Measurements from ENCODE around the gene SNRPA1.

Gene SNRPA1

GRCh38 chr15:101240358-101240757 lies 54.7 kb downstream of the SNRPA1 start:
- no peaks in the 10 kb centered on the region; the same call in 1 of the 2 replicates for H4K20me1 ChIP-seq (ENCODE audit: low read depth, low read length)
- no peak overlapping the region for H3K9ac ChIP-seq (ENCODE audit: low read length)
- H3K9me3 ChIP-seq (ENCODE audit: insufficient read depth, low read length) = no peaks in the 10 kb centered on the region
- TF ChIP-seq EZH2phosphoT487 (conservative IDR thresholded peaks at IDR 0.05; ENCODE audit: low read length) = no peak
- TF ChIP-seq CTCF (IDR thresholded peaks at IDR 0.05; ENCODE audit: insufficient read depth, low read length, poor library complexity, severe bottlenecking) = no peak
- H3K36me3 ChIP-seq (ENCODE audit: low read length) = no peaks in the 10 kb centered on the region
- H3K4me3 ChIP-seq (ENCODE audit: insufficient read depth, low read length, poor library complexity, severe bottlenecking) = no peak overlapping the region
- no peaks in the 10 kb centered on the region for H3K27me3 ChIP-seq (ENCODE audit: low read length)
- peaks cover 12% of the 10 kb centered on the region; the same call in 1 of the 2 replicates for H3F3A ChIP-seq (ENCODE audit: insufficient read depth)
- H3K27ac ChIP-seq (ENCODE audit: low read depth, low read length) = no peak overlapping the region
- no peaks in the 10 kb centered on the region for H3K9me2 ChIP-seq (replicated peaks; ENCODE audit: insufficient read depth, low read length)
- H3K79me2 ChIP-seq (ENCODE audit: insufficient read depth, low read length) = peaks cover 90% of the 10 kb centered on the region
- no peak overlapping the region for H2AFZ ChIP-seq (ENCODE audit: low read depth, low read length, severe bottlenecking)
- no peak overlapping the region for H3K4me2 ChIP-seq (ENCODE audit: low read depth, low read length, poor library complexity, severe bottlenecking)

GRCh38 chr15:101239724-101240136 lies 55.3 kb downstream of the SNRPA1 start:
- Histone ChIP-seq H3K27ac (ENCODE audit: low read depth, low read length) (no peak overlapping the region), H3F3A (ENCODE audit: insufficient read depth) (peaks cover 11% of the 10 kb centered on the region; the same call in 1 of the 2 replicates), H3K4me2 (ENCODE audit: low read depth, low read length, poor library complexity, severe bottlenecking) (no peak overlapping the region), H3K9me3 (ENCODE audit: insufficient read depth, low read length) (no peaks in the 10 kb centered on the region), H3K9me2 (replicated peaks; ENCODE audit: insufficient read depth, low read length) (no peaks in the 10 kb centered on the region), H4K20me1 (ENCODE audit: low read depth, low read length) (no peaks in the 10 kb centered on the region; the same call in 1 of the 2 replicates), H2AFZ (ENCODE audit: low read depth, low read length, severe bottlenecking) (no peak overlapping the region), H3K79me2 (ENCODE audit: insufficient read depth, low read length) (peaks cover 84% of the 10 kb centered on the region), H3K27me3 (ENCODE audit: low read length) (no peaks in the 10 kb centered on the region), H3K36me3 (ENCODE audit: low read length) (no peaks in the 10 kb centered on the region), H3K9ac (ENCODE audit: low read length) (no peak overlapping the region), H3K4me3 (ENCODE audit: insufficient read depth, low read length, poor library complexity, severe bottlenecking) (no peak overlapping the region)
- TF ChIP-seq CTCF (IDR thresholded peaks at IDR 0.05; ENCODE audit: insufficient read depth, low read length, poor library complexity, severe bottlenecking) = no peak
- TF ChIP-seq EZH2phosphoT487 (conservative IDR thresholded peaks at IDR 0.05; ENCODE audit: low read length) = no peak

GRCh38 chr15:101237251-101237650 lies 57.8 kb downstream of the SNRPA1 start:
- Histone ChIP-seq H3K9me2 (replicated peaks; ENCODE audit: insufficient read depth, low read length) (no peaks in the 10 kb centered on the region), H3K27ac (ENCODE audit: low read depth, low read length) (no peak overlapping the region), H3K79me2 (ENCODE audit: insufficient read depth, low read length) (peaks cover 70% of the 10 kb centered on the region), H3K4me2 (ENCODE audit: low read depth, low read length, poor library complexity, severe bottlenecking) (no peak overlapping the region), H3K9me3 (ENCODE audit: insufficient read depth, low read length) (no peaks in the 10 kb centered on the region), H3K9ac (ENCODE audit: low read length) (no peak overlapping the region), H3F3A (ENCODE audit: insufficient read depth) (0 out of 2 replicates have a peak, but pooled peaks cover 3% of the 10 kb centered on the region), H4K20me1 (ENCODE audit: low read depth, low read length) (no peaks in the 10 kb centered on the region), H3K27me3 (ENCODE audit: low read length) (no peaks in the 10 kb centered on the region), H2AFZ (ENCODE audit: low read depth, low read length, severe bottlenecking) (no peak overlapping the region), H3K4me3 (ENCODE audit: insufficient read depth, low read length, poor library complexity, severe bottlenecking) (no peak overlapping the region), H3K36me3 (ENCODE audit: low read length) (no peaks in the 10 kb centered on the region; the same call in 1 of the 2 replicates)
- TF ChIP-seq CTCF (IDR thresholded peaks at IDR 0.05; ENCODE audit: insufficient read depth, low read length, poor library complexity, severe bottlenecking) (no peak), EZH2phosphoT487 (conservative IDR thresholded peaks at IDR 0.05; ENCODE audit: low read length) (no peak)
